Glomerular visceral epithelial cell (primary cell): ENCODE measurements around the gene TRIM74.
"Not testable (repeated sequence)": the region's sequence is repeated elsewhere in the genome, so short reads cannot be mapped to it uniquely, and the experiment has no call there.

Experiments
- DNase-seq: peaks from one replicate; pipeline ENCODE4 v3.0.0-alpha.2; 2016; ENCODE audit errors: extremely low spot score

Gene TRIM74

GRCh38 chr7:72968980-72969516 lies at the start of gene TRIM74:
TRIM74 (minus strand) TSS chr7:72969466; CDS start chr7:72966157, 3,309 bp downstream.
- DNase-seq, result not testable (repeated sequence)

GRCh38 chr7:73006491-73006890 lies 37.2 kb upstream of the TRIM74 start:
- not testable (repeated sequence) for DNase-seq

- peak; percentile 77 for DNase-seq
Measured at GRCh38 chr7:73005693-73006447, 36.6 kb upstream of the TRIM74 start.

- DNase-seq, result not testable (repeated sequence)
Measured at GRCh38 chr7:73005356-73005692, 36.1 kb upstream of the TRIM74 start.

GRCh38 chr7:72997887-72998468 lies 28.7 kb upstream of the TRIM74 start:
- DNase-seq, result not testable (repeated sequence)

- not testable (repeated sequence) for DNase-seq
Measured at GRCh38 chr7:72997447-72997846, 28.2 kb upstream of the TRIM74 start.

GRCh38 chr7:72995484-72995883 lies 26.2 kb upstream of the TRIM74 start:
- DNase-seq, result not testable (repeated sequence)

GRCh38 chr7:72990146-72990913 lies 21.1 kb upstream of the TRIM74 start:
- DNase-seq, result not testable (repeated sequence)

- not testable (repeated sequence) for DNase-seq
Measured at GRCh38 chr7:72982084-72982483, 12.8 kb upstream of the TRIM74 start.

GRCh38 chr7:72980382-72980781 lies 11.1 kb upstream of the TRIM74 start:
- not testable (repeated sequence) for DNase-seq

- not testable (repeated sequence) for DNase-seq
Measured at GRCh38 chr7:72976434-72976833, 7.2 kb upstream of the TRIM74 start.

GRCh38 chr7:72975656-72976286 lies 6.5 kb upstream of the TRIM74 start:
- DNase-seq, result not testable (repeated sequence)

GRCh38 chr7:72974781-72975180 lies 5.5 kb upstream of the TRIM74 start:
- not testable (repeated sequence) for DNase-seq

- DNase-seq, result not testable (repeated sequence)
Measured at GRCh38 chr7:72971505-72971904, 2.2 kb upstream of the TRIM74 start.

- DNase-seq, result not testable (repeated sequence)
Measured at GRCh38 chr7:72969688-72970087, 422 bp upstream of the TRIM74 start.

- not testable (repeated sequence) for DNase-seq
Measured at GRCh38 chr7:72966892-72967291, 2.4 kb downstream of the TRIM74 start.

- not testable (repeated sequence) for DNase-seq
Measured at GRCh38 chr7:72965186-72965975, 3.9 kb downstream of the TRIM74 start.

- not testable (repeated sequence) for DNase-seq
Measured at GRCh38 chr7:72963056-72963455, 6.2 kb downstream of the TRIM74 start.

- DNase-seq, result not testable (repeated sequence)
Measured at GRCh38 chr7:72961346-72961650, 8.0 kb downstream of the TRIM74 start.

- DNase-seq, result not testable (repeated sequence)
Measured at GRCh38 chr7:72960626-72961345, 8.5 kb downstream of the TRIM74 start.
